GM21526 (cell line): ENCODE data around the gene WDR89.
"Not testable (repeated sequence)": the region's sequence is repeated elsewhere in the genome, so short reads cannot be mapped to it uniquely, and the experiment has no call there.

Source experiments
- ATAC-seq: cut with Tn5 transposase; IDR thresholded peaks from one replicate; pipeline ENCODE4 v1.9.1; 2021; ENCODE audit warnings: moderate library complexity; ENCODE audit not compliant: unreplicated experiment, low FRiP score

WDR89 gene, protein sequence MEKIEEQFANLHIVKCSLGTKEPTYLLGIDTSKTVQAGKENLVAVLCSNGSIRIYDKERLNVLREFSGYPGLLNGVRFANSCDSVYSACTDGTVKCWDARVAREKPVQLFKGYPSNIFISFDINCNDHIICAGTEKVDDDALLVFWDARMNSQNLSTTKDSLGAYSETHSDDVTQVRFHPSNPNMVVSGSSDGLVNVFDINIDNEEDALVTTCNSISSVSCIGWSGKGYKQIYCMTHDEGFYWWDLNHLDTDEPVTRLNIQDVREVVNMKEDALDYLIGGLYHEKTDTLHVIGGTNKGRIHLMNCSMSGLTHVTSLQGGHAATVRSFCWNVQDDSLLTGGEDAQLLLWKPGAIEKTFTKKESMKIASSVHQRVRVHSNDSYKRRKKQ

GRCh38 chr14:63641473-63642228, at the start of gene WDR89:
Gene WDR89, minus strand, starts transcription at chr14:63641871. Its CDS starts 41,929 bp downstream, at chr14:63599942.
- peak; percentile 88 for ATAC-seq

GRCh38 chr14:63689132-63689531, 47.5 kb upstream of the WDR89 start:
- ATAC-seq, result no peak

DNA sequence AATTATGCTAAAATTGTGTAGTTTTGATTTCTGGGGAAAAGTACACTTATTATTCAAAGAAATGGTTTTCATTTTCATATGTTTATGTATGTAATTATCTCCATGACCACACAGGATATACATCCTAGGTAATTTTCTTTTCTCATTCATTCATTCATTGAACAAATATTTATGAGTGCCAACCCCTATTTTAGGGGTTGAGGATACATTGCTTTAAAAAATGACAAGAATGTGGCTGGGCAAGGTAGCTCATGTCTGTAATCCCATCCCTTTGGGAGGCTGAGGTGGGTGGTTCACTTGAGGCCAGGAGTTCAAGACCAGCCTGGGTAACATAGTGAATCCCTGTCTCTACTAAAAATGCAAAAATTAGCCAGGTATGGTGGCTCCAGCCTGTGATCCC, 45.3 kb upstream of the WDR89 start:
- ATAC-seq, result no peak

- no peak for ATAC-seq
These were observed 43.7 kb upstream of the WDR89 start for GRCh38 chr14:63685401-63685800.

GRCh38 chr14:63682727-63683593, 41.3 kb upstream of the WDR89 start:
- ATAC-seq, result no peak

- no peak for ATAC-seq
These were observed 36.9 kb upstream of the WDR89 start for GRCh38 chr14:63678536-63678935.

- no peak for ATAC-seq
These were observed 36.3 kb upstream of the WDR89 start for GRCh38 chr14:63677891-63678379.

GRCh38 chr14:63676615-63677014, 34.9 kb upstream of the WDR89 start:
- ATAC-seq, result no peak

- no peak for ATAC-seq
These were observed 32.3 kb upstream of the WDR89 start for GRCh38 chr14:63673886-63674497.

DNA sequence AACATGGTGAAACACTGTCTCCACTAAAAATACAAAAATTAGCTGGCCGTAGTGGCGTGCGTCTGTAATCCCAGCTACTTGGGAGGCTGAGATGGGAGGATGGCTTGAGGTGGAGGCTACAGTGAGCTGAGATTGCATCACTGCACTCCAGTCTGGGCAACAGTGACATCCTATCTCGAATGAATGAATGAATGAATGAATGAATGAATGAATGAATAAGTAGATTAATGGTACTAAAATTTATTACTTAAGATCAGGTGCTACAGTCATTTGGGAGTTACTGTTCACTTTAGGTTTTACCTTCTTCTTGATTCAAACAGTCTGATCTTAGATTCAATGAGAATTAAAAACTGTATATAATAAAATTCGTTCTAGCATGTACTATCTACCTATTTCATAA, 31.6 kb upstream of the WDR89 start:
- ATAC-seq, result no peak

DNA sequence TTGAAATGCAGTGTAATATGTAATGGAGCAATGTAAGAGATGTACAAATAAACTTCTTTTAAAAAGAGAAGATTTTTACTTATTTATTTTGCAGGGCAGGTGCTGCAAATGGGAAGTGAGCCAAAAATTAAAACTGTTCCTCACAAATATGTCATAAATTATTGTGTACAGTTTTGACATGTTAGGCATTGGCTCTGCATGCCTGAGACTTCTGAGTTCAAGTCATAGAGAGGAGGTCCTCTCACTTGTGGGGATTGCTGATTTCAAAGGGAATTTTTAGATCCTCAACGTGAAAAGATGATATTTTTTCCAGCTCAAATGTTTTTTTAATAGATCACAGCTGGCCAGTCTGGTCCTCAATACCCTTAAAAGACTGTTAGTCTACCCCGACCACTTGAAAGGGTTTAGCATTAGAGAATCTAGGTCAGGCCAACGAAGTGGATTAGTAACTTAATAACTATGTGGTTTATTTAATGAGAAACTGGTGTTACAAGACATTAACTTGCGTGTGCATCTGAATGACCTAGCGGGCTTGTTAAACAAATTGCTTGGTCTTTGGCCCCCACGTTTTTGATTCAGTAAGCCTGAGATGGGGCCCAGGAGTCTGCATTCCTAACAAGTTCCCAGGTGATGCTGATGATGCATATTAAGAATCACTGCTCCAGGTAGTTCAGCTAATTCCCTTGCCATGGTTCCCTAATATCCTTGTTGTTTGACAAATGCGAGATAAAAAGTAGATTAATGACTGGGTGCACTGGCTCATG, 30.9 kb upstream of the WDR89 start:
- no peak for ATAC-seq

DNA sequence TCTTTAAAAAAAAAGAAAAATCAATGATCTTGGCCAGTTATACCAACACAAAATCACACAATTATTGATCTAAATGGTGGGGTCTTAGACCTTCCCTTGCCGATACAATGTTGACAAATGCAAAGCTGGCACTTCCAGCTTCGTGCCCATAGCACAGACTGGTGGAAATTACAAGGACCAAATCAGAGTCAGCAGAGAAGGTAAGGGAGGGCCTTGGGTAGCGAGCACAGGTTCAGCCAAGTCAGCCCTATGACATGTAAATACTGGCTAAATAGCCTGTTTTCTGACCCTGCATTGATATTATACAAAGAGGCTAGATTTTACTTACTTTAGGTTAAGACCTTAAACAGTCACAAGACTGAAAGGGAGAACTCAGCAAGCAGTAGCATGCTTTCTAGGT, 30.3 kb upstream of the WDR89 start:
- ATAC-seq, result no peak

GRCh38 chr14:63670692-63671091, 29.0 kb upstream of the WDR89 start:
- no peak for ATAC-seq

DNA sequence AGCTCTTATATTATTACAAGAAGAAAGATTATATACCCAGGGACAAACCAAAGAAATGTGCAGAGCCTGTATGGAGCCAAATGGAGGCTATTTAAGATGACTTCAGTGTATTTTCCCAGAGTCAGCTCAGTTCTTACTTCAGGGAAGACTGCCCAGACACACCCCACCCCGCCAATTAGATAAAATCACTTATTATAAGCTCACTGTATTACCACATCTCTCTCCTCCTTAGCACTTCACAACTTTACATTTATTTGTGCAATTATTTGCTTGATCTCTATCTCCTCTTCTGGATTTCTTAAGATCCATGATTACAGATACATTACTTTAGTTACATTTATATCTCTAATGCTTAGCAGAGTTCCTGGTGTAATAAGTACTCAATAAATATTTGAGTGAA, 24.7 kb upstream of the WDR89 start:
- no peak for ATAC-seq

DNA sequence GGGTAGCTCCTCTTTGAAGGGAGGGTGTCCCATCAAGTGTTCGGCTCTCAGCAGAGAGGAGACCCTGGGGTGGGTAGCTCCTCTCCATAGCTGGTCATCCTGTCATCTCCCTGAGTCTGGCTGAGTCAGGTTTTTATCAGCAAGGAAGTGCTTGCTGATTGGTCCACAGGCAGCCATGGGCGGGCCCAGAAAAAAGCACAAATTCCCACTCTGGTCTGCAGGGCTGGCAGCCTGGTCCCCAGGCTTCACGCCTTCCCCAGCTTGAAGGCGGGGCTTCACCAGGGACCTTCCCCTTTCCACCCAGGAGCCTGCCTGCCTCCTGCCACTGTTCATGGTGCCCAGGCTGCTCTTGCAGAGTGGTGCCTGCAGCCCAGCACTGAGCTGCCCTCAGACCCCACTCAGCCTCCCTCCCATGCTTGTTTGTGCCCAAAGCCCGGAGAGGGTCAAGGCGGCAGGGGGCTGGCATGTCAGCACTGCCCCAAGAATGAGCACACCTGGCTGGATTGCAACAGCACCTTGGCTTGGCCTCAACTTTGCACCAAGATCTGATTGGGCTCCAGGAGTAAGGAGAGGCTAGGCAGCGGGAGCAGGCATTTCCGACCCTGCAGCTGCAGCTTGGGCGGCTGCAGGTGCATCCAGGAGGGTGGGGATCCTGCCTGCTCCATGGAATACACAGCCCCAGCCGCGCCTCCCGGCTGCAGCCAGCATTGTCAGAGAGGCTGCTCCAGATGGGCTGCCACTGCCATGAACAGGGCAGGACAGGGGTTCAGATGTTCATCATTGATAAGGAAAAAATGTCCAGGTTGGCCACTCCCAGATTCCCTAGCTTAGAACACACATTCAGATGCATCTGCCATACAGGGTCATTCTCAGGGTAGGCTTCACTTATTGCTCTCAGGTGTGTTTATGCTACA, 22.0 kb upstream of the WDR89 start:
- no peak for ATAC-seq

- no peak for ATAC-seq
These were observed 21.1 kb upstream of the WDR89 start for GRCh38 chr14:63662776-63663175.

DNA sequence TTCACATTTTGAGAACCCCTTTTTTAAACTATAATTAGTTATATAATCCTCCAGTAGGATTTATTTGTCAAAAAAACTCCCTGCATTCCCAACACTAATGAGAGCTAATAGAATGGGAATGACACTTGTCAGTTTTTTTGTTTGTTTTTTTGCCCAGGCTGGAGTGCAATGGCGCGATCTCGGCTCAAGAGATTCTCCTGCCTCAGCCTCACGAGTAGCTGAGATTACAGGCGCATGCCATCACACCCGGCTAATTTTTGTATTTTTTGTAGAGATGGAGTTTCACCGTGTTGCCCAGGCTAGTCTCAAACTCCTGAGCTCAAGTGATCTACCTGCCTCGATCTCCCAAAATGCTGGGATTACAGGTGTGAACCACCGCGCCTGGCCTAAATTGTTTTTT, 20.2 kb upstream of the WDR89 start:
- not testable (repeated sequence) for ATAC-seq

GRCh38 chr14:63659726-63660125, 18.1 kb upstream of the WDR89 start:
- ATAC-seq, result no peak

- no peak for ATAC-seq
These were observed 14.5 kb upstream of the WDR89 start for GRCh38 chr14:63656194-63656593.
